Measurements from ENCODE around the gene C11orf68.

Gene C11orf68

DNA sequence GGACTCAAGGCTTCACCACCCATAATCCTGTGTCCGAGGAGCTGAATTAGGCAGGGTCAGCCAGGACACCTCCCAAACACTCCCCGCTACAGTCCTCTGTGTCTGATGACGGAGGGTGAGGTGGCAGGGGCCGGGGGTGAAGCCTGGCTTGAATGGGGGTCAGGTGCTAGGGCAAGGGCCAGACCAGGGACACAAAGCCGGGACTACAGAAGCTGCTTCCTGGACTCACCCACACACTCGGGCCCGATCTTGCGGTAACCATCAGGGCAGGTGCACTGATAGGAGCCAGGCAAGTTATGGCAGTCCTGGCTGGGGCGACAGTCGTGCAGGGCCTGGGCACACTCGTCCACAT, 48.6 kb downstream of the C11orf68 start:
- no peak for DNase-seq

DNA sequence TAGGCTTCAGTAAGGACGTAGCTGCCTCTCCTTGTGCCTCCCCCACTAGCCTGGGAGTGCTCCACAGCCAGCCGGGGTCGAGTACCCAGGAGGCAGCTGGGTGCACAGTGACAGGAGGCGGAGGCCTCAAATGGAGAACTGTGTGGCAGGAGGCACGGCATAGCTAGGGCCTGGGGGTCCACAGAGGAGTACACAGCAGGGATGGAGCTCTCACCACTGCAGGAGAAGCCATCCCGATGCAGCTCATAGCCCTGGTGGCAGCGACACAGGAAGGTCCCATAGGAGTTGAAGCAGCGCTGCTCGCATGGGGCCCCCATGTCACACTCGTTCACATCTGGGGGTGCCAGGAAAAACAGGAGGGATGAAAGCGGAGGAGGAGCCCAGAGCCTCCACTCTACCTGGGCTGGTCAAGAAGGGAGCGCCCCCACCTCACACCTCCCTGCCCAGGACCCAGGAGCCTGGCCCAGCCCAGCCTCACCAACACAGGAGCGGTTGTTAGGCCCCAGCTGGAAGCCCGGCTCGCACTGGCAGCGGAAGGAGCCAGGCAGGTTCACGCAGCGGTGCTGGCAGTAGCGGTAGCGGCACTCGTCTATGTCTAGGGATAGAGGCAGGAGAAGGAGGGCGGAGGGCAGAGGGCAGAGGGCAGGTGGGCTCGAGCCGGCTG, 49.1 kb downstream of the C11orf68 start:
- DNase-seq = no peak

DNA sequence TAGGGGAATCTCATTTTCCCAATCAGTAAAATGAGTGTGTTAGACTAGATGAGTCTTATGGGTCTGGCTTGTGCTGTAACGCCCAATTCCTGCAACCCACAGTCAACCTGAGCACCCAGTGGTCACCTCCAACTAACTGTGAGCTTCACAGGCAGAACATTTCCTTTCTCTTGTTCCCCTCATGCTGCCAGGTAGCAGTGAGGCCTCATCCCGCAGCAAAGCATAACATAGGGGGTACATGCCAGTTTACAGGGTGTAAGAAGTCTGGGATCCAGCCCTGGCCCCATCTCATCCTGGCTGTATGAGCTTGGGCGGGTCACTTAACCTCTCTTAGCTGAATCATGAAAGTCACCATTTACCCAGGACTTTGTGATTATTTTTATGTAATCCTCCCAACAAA, 50.0 kb downstream of the C11orf68 start:
- no peak for DNase-seq

DNA sequence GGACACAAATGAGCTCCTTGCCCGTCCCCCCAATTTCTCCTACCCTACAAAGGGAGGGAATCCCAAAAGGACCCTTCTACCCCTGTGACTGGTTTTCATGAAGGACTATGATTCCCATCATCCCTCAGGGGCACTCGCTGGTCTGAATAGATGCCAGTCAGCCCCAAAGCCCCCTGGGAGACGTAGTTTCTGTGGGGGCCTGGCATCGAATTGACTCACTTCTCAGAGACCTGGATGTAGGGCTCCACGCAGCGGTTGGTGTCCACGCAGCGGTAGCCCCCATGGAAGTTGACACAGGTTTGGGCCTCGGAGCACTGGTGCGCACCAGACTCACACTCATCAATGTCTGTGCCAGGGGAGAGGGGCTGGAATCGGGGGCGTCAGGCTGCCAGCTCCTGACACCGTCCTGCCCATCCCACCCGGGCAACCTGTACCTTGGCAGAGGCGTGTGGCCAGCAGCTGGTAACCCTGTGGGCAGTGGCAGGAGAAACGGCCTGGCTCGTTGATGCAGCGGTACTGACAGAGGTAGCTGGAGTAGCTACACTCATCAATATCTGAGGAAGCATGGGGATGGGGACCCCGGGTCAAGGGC, 50.7 kb downstream of the C11orf68 start:
- no peak for DNase-seq

GRCh38 chr11:65867284-65868071, 51.4 kb downstream of the C11orf68 start:
- DNase-seq = no peak
